RPMI8226 (cell line): ENCODE data around the gene SVOPL.
"Not testable (repeated sequence)": the region's sequence is repeated elsewhere in the genome, so short reads cannot be mapped to it uniquely, and the experiment has no call there.

Experiments used
- DNase-seq: peaks from one replicate; pipeline ENCODE4 v3.0.0-alpha.2; 2015

The SVOPL gene, protein sequence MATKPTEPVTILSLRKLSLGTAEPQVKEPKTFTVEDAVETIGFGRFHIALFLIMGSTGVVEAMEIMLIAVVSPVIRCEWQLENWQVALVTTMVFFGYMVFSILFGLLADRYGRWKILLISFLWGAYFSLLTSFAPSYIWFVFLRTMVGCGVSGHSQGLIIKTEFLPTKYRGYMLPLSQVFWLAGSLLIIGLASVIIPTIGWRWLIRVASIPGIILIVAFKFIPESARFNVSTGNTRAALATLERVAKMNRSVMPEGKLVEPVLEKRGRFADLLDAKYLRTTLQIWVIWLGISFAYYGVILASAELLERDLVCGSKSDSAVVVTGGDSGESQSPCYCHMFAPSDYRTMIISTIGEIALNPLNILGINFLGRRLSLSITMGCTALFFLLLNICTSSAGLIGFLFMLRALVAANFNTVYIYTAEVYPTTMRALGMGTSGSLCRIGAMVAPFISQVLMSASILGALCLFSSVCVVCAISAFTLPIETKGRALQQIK

DNA sequence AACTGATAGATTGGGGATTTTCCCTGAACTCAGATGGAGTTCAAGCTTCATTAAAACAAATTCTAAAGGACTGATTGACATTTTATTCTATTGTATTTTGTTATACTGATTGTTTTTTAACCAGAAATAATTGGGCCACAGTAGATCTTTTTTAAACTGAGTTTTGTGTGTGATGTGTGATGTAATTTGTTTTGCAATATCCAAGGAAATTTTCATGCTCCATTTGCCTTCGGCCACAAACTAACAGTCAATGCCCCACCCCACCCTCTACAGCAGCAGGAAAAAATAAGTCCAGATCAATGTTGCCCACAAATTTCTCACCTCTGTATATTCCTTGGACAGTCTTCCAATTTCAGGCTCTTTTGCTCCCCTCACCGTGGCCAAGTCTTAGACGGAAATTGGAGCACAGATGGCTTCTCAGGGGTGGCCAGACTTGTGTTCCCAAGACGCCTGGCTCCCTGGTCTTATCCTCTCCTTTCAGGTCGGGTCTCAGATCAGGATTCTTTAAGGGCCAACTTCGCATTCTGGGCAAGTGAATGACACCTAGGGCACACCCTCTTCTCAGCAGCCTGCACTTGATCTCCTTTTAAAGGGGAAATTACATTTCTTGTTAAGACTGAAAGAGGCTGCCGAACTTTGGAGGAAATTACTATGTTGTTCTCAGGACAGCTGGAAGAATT lies at the start of gene SVOPL:
Gene SVOPL, minus strand, starts transcription at position 506 of the 680 bp plus-strand sequence. CDS start 22,317 bp downstream, outside the sequence.
- no peak for DNase-seq

DNA sequence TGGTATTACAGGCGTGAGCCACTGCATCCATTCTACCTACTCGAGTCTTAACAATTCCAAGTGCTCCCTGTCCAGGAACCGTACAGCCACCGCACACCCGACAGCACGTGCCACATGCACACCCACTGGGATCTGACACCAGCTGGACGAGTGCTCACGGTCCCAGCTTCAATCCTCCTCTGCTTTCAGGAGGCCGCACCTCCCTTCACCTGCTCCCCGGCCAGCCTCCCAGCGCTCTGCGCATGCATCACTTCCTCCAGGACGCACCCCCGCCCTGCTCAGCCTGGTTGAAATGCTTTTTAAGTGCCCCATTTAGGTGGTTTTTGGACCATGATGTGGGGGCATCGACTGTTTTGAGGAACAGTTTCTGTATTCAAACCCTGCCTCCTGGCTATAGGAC lies 49.3 kb upstream of the SVOPL start:
- no peak for DNase-seq

DNA sequence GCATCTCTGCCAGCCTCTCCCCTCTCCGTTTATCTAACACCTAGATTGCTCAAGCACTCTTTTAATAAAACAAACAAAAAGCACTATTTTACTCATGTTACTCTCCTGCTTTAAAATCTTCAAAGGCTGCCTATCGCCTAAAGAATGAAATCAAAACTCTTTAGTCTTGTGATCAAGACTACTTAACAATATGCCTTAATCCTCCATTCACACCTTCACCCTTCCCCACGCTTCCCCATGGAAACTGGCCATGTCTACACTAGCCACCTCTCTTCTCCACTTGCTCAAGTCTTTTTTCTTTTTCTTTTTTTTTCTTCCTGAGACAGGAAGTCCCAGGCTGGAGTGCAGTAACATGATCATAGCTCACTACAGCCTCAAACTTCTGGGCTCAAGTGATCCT lies 48.8 kb upstream of the SVOPL start:
- DNase-seq, result no peak

DNA sequence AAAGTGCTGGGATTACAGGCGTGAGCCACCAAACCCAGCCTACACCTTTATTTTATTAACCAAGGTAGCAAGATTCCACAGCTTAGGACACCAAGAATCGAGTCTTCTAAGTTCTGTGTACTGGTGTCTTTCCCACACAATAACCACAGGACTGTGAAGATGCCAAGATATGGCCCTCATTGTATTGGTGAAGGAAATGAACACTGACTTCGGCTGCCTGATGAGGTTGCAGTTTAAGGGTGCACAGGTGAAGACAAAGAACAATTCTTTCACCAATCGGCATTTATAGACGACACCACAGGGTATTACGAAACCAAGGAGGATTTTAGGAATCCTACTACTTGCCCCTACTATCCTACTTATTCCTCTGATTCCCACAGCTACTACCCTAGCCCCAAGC lies 47.5 kb upstream of the SVOPL start:
- DNase-seq, result no peak

DNA sequence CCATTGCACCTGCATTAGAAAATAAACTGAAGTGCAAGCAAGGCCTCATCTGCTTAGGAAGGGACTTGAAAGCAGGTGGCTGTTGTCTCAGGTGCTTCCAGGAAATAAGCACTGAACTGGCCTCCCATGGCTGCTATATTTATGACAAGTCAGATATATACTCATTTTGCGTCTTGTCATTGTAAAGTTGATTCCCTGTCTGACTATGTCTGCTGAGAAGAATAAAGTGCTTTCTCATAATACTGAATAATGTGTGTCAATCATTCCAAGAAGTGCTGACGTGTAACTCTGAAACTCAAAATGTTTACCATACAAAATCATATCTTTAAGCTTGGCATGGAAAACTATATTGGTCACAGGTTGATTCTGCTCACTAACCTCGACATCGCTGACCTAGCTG lies 44.9 kb upstream of the SVOPL start:
- DNase-seq, result peak; percentile 35

DNA sequence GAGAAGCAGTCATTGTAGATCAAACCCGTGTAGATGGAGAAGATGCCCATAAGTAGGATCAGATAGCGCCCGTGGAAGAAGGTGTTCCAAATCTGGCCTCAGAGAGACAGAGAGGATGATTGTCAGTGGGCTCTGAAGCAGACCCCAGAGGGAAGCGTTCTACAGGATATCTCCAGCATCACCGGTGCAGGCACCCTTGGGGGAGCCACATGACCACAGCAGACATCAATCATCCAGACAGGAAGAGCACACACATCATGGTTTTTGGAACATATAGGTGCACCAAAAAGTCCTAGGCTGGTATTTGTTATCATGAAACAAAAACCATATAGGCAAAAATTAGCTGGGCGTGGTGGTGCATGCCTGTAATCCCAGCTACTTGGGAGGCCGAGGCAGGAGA lies 44.0 kb upstream of the SVOPL start:
- DNase-seq, result no peak

DNA sequence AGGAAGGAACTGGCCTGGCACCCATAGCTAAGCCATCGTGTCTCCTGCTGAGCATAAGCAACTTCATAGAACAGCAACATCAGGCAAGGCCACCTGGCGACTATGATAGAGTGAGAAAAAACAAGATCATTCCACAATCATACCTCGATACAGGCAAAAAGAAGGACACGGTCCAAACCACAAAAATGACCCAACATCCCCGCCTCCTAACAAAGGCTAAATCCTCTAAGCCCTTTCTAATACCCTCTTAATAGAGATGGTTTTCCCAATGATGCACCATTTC lies 40.2 kb upstream of the SVOPL start:
- DNase-seq, result no peak

DNA sequence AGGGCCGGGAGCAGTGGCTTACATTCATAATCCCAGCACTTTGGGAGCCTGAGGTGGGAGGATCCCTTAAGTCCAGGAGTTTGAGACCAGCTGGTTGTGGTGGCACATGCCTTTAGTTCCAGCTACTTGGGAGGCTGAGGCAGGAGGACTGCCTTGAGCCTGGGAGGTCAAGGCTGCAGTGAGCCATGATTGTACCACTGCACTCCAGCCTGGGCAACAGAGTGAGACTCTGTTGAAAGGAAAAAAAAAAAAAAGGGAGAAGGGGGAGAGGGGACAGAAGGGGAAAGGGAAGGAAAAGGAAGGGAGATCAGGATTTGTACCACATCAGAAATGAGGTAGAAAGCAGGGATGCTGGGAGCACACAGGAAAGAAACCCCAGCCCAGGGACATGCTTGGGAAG lies 38.7 kb upstream of the SVOPL start:
- DNase-seq, result no peak

DNA sequence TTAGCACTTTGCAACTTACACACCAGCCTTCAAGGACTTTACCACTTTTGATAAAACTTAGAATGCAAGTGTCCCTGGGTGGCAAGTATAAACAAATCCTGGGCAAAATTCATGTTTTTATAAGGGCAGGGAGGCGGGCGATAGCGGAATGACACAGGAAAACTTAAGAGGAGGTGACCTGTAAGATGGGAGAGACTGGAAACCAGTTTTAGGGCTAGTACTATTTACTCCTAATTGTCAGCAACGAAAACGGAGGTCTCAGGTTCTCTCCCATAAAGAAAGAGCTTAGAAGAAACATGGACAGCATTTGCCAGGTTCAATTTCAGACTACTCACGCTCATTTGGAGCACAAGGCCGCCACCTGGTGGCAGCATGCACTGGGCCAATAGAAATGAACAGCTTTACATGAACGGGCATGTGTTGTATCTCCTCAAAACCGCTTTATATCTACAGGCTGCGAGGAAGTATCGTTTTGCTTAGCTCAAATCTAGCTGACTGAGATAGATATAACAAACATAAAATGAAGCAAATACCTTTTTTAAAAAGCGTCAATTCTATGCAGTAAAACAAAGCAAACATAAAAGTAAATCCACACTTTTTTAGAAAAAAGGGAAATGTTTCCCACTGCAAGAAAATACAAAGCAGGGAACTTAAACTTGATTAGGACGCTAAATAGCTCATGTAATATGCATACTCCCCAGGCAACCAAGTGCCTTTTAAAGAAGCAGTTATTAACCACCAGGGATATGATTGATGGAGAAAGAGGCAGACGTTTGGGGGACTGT lies 37.6 kb upstream of the SVOPL start:
- DNase-seq, result peak; percentile 86

DNA sequence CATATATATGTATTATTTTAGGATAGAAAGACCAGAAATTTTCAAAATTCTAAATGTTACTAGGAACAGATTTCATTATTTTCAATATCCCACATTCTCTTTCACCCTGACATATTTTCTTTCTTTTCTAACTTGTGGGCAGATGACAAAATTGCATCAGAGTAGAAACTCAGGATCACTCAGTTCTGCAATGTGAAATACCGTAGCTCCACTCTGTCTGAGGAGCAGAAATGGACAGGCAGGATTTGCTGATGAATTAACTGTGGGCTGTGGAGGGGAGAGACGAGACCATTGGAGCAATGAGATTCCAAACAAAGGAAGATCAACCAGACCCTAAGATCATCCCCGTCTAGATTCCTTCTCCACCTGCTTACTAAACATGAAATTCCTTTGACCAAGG lies 37.0 kb upstream of the SVOPL start:
- no peak for DNase-seq

DNA sequence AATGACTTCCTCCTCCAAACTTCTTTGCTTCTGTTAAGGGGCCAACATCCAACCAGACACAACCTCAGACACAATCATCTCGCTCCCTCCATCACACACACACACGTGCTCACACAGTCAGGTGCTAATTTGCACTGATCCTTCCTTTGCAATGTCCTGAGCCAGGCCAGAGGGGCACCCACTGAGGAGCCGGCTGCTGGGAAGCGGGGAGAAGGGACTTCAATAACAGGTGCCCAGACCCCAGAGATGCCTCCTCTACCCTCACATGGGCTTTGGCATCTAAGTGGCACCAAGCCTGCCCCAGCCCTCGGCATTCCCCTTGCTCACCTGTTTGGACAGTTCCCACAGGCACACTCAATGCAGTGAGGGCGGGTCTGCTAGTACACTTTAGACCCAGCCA lies 34.2 kb upstream of the SVOPL start:
- DNase-seq, result no peak

DNA sequence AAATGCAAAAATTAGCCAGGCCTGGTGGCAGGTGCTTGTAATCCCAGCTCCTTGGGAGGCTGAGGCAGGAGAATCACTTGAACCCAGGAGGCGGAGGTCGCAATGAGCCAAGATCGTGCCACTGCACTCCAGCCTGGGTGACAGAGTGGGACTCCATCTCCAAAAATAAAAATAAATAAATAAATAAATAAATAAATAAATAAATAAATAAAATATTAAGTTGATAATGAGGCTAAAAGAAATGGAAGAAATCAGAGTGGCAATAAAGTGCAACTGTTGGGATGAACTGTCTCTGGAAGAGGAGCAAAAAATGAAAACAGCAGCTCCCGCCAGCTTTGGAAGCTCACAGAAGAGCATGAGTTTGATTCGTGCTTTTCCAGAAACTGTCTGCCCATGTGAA lies 30.6 kb upstream of the SVOPL start:
- DNase-seq, result not testable (repeated sequence)

DNA sequence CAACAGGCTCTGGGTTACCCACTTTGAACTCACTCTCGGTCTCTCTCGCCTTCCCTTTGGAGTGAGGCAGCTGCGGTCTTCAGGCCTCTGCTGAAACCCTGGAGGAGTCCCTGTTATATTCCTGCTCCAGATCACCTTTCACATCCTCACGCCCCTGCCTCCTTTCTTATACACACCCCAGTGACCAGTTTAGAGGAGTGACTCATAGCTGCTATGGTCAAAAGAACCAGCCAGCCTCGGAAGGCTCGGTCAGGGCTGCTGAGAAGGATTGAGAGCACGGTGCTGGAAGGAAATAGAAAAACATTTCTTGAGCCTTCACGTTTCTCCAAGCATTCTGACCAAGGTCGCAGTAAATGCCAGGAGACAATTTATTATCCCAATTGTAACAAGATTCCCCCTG lies 28.3 kb upstream of the SVOPL start:
- DNase-seq, result no peak

DNA sequence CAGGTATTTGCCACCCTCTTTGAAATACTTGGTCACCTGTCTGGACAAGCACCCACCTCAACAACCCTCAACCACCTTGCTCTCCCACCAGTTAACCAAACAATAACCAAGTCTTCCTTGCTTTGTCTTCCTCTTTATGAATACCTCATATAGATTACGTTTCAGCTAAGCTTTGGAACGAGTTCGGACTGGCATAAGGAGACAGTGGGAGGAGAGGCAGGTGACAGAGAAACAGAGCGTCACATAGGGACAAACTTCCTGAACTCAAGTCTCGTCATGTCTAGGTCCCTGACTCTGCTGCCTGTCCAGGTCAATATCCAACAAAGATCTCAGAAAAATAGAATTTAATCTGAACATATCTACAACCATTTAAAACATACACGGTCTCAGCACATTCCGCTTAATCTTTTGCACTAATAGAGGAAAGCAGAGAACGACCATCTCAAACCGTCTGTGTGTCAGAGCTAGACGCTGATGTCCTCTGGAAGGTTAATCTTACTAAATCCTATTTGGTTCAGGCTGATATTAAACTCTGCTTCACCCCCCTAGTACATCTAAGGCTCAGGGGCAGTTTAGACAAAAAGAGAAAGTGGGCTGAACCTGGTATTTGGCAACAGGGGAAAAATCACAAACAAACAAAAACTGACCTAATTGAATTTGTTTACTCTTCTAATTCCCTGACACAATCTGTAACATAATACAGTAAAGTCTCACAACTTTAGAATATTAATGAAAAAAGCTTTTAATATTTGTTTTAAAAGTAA lies 26.4 kb upstream of the SVOPL start:
- no peak for DNase-seq

DNA sequence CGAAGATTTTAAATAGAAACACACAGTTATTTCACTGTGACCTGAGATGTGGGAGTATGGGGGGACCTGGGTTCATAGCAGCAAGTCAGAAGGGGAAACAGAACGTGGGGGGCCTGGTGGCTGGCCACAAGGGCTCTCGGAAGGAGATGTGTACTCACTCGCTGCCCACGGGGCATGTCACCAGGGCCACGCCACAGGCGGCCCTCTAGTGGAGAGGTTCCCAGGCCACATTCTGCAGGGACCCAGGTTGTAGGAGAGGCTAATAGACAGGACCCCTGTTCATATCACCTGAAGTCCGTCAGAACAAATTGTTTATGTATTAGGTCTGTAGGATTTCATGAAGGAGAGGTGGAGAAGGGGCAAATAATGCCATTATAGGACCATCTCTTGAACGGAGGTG lies 25.1 kb upstream of the SVOPL start:
- no peak for DNase-seq

DNA sequence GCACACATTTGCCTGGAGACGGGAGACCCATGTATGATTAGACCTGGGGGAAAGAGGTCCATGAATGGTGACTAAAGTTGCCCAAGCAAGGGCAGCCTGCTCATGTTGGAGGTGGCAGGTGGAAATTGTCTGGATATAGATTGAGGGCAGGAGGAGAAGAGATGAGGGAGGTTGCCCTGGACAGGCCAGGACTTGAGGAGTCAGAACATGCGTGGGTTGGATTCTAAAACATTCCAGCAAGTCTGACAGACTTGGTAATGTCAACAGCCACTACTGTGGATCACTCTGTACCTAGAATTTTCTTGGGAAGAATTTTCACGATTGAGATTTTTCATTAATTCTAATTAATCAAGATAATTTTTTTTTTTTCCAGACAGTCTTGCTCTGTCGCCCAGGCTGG lies 19.1 kb upstream of the SVOPL start:
- DNase-seq, result no peak

DNA sequence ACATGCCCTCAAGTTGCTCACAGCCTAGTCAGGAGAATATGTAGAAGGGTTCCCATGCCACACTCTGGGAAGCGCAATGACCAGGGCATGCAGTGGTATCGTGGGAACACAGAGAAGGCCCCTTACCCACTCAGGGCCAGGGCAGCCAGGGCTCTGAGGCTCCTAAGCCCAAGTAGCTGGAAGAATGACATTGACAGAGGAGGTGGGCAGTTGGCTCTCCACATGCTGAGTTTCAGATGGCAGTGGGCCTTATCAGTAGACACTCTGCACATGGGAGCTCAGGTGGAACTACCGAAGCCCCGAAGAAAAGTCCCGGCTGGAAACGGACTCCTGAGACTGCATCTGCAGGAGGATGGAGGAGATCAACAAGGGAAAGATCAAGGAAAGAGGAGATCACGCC lies 15.7 kb upstream of the SVOPL start:
- DNase-seq, result no peak

DNA sequence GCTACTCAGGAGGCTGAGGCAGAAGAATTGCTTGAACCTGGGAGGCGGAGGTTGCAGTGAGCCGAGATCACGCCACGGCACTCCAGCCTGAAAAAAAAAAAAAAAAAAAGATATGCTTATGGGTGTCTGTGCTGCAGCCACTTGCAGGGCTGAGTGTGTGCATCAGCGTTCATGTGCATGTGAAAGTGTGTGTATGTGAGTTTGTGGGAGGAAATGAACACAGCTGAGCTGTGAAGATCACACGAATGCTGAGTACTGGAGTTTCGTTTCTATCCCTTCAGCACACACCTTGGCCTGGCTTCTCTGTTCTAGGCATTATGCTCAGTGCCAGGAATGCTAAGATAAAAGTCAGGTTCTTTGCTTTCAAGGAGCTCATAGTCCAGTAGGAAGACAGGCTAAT lies 12.0 kb upstream of the SVOPL start:
- peak; percentile 78 for DNase-seq

DNA sequence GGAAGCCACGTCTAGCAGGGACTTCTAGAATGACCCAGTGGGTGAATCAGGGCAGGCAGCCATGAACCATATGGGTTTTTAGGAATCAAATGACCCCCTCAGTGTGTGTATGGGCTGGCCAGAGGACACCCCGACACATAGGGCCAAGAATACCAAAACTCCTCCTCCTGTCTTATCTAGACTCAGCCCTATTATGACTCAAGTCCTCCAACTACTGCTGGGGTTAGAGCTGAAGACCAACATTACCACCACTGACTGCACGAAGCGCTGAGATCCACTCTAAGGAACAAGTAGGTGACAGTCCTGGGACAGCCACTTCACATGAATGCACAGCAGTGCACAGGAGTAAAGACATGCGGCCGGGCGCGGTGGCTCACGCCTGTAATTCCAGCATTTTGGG lies 11.5 kb upstream of the SVOPL start:
- no peak for DNase-seq

DNA sequence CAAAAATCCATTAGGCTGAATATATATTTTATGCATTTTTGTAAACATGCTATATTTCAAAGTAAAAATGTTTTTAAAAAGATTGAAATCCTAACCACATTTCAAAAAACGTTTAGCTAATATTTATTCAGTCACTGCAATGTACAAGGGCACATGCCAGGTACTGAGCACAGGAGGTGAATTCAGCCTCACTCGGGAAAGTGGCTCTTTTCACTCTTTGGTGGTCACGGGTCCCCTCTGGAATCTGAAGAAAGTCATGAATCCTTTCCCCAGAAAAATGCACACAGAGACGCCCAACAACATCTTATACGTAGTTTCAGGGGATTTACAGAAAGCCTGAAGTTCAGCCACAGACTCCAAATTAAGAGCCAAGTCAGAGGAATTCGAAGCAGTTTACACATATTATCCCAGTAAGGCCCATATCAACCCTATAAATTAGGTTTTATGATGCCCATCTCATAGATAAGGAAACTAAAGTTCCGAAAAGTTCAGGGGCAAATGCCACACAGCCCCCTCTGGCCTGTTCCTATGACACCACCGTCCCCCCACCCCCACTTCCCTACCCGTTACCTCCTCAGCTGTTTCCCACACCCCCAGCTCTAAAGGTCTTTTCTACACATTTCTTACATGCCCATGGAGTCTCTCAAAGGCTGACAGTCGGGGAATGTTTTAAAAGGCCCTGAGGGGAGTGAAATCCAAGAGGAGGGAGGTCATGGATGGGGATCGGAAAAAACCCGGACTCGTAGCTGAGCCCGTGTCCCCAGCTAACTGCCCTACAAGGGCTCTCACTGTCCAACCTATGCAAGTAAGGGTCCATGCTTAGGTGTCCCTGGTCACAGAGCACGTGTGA lies 9.6 kb upstream of the SVOPL start:
- DNase-seq, result no peak

DNA sequence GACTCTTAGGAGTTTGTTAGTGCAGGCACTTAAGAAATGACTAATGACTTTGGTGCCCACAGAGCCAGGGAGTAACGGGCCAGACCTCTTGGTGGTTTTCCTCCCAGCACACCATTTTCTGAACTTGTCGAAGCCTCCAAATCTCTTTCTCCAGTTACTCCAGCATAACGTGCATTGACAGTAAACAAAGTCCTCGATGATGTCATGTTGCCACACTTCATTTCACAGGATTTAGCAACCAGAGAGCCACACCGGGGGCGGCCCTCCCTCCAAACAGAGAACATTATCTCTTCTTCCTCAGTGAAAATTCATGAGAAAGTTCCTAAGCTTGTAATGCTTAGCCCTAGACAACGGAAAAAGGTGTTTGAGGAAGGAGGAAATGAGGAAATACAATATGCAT lies 4.0 kb upstream of the SVOPL start:
- no peak for DNase-seq

DNA sequence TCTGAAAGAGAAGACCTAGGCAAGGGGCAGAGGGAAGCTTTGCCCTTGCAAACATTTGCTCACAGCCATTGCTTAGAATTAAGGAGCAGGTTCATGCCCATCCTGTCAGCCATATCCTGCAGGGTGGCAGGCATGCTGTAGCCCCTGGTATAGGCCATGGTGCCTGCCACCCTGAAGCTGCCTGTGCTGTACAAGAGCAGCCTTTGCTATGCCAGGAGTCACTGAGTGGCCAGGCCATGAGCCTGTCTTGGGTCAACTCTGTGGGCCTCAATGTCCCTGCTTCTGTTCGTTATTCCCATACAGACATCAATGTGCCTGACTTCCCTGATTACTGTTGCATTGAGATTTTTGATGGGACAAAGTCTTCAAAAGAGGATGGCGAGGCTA lies 368 bp upstream of the SVOPL start:
- no peak for DNase-seq
